Right renal cortex interstitium (tissue), 3 donors: Measurements from ENCODE around the gene ZNF280D. TPM values are rescaled to one million over a fixed set of nuclear protein-coding genes. Genes with fewer than 3 reads are reported as not detected.

Source experiments
- DNase-seq, 3 donors: peaks; one replicate each; pipeline ENCODE4 v3.0.0-alpha.2; 2013; ENCODE audit warnings: low read depth in 3 of 3, low spot score in 2 of 3
- polyA plus RNA-seq, 3 donors: library from polyadenylated mRNA; unstranded; fragments of 120-200 nt; gene quantifications; one replicate each; pipeline ENCODE4 v1.2.1, GENCODE V29; 2013; ENCODE audit not compliant: insufficient read length in 3 of 3

Gene ZNF280D
- polyA plus RNA-seq, 3 donors, result 43.7 to 46.8 (median 44.5) TPM

DNA sequence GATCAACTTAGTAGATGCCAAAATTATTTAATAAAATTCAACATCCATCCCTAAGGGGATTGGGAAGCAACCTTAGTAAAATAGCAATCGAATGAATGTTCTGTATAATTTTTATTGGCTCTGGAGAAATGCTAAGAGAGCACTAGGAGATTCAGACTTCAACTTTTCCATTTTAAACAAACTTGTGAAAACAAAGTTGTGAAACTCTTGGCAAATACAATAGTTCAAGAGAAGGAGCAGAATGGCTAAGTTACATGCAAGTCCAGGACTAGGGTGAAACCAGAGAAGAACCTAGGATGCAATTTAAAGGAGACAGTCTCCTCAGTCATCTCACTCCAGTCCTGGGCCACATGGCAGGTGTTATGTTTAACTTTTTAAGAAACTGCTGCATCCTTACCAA lies 16.7 kb upstream of the ZNF280D start:
- DNase-seq, result no peak

DNA sequence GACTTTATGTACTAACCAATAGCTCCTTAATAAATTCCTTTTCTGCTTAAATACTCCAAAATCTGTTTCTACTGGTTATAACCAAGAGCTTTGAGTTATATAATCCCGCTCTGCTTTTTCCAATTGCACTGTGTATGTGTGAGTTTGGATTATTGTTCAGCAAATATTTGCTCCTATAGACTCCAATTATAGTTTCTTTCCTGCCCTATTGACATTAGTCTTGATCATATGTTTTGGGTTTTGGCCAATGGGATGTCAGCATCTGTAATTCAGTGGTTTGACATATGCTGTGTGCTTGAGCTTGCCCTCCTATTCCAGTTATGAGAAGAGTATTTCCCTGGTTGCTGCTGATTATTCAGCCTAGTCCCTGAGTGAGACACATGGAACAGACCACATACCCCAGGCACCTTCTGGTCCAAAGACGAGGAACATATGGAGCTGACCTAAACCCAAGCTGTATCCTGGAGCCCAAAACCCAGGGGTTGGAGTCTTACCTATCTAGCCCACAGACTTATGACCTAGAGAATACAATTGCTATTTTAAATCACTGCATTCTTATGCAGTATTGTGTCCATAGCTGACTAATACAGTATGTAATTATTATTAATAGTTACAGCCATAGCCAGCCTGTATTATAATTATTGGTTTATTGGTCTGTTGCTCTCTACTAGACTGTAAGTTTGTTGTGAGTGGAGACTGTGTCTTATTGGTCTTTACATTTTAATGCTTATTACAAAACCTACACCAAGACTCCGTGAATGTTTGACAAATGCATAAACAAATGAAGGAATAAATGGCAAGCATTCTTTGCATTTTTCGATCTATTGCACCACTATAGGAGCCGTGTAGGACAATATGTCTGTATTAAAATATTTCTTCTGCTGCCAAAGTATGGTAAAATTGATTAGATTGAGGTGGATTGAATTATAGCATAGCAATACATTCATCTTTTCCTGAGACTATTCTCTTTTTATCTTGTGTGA lies 11.7 kb upstream of the ZNF280D start:
- no peak for DNase-seq

DNA sequence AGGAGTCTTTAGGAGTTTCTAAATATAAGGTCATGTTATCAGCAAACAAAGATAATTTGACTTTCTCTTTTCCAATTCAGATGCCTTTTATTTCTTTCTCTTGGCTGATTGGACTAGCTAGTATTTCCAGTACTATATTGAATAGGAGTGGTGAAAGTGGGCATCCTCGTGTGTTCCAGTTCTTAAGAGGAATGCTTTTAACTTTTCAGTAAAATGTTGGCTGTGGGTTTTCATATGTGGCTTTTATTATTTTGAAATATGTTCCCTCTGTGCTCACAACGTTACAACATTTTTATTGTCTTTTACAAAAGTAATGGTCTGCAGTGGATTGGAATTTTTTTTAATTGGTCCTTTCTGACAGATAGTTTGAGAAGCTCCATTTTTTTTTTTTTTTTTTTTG lies 8.2 kb upstream of the ZNF280D start:
- DNase-seq, result no peak

DNA sequence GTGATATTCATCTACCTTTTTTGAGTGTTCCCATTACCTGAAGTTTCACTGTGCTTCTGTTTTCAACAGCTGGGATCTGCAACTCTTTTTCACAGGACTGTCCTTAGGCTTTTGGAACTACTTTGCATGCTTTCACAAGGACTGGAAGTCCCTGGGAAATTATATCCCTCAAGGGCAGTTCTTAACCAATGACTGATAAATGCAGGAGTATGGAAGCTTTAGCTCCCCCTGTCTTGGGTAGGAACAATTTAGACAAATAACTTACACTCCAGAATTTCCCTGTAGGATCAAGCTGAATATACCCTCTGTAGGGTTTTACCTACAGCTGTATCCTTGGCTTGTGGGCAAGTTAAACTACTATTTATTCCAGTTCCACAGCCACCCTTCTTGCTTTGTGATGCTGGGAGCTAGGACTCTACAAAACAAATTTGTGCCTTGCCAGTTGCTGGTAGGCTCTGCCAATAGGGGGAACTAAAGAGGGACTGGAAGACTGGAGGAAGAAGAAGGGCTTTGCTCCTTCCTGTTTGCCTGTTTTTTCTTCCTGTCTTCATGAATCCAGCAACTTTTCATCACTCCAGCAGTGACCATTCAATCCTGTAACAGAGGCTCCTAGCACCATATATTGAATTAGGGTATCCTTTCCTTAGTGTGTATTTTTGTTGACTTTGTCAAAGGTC lies 6.8 kb upstream of the ZNF280D start:
- DNase-seq, result no peak

DNA sequence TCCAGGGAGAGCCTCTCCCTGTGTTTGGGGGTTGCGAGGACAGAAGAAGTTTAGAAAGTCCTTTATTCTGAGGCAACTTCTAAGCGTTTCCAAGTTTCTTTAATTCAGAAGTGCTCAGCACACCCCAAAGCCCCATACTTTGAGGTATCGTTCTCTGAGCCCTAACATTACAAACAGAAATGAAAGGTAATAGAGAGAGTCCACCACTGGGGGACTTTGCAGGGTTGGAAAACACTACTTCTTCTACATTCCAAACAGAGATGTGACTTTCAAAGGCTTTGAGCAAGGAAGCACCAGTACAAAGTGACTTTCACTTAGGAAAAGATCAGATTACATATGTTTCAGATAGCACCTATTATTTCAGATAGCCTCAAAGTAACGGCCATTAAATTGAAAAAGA lies 6.2 kb upstream of the ZNF280D start:
- DNase-seq, result no peak

DNA sequence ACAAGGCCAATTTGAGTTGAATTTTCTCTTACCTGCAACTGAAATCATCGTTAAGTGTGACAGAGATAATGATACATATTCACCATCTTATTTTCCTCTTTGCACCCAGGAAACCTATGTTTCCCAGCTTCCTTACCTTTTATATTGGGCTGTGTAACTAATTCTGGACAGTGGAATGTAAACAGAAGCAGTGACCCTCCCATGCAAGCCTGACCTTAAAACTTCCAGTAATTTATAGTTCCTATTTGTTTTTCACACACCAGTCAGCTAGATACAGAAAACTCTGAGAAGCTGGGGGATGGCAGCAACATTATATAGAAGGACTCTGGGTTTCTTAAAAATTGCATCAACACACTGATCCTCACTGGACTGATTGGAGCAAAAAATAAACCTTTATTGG lies 4.5 kb upstream of the ZNF280D start:
- DNase-seq, result peak in 1 of 3 donors; percentile 10

DNA sequence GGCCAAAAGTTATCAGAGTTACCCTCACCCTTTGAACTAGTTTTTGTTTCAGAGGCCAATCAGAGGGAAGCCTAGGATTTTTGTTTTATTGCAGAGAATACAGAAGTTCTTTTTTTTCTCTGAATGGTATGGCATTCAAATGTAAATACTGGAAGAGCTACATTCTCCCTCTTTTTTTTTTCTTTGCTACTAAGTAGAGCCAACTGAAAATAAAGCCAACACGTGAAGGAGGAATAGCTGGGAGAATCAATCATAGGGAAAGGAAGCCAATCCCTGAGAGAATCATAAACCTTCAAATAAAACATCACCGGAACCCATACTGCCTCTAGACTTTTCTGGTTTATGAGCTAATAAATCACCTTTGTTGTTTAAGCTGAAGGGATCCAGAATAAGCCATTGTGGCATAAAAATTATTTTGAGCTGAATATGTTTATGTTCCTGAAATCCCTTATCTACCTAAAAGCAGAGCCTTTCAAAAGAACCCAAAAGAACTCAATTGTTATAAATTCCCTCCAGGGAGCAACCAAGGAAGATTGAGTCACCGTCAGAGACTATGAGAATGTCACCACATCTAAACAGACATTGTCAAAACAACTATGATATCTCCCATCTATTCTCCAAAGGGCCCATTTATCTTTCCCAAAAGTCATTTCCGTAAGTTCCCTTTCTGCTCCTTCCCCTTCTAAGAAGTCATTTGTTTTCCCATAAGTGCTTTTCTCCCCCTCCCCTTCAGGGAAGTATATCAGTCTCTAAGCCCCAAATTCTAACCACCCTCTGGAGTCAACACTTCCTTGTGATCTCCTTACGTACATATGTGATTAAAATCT lies 3.8 kb upstream of the ZNF280D start:
- peak in 1 of 3 donors; percentile 4 for DNase-seq

DNA sequence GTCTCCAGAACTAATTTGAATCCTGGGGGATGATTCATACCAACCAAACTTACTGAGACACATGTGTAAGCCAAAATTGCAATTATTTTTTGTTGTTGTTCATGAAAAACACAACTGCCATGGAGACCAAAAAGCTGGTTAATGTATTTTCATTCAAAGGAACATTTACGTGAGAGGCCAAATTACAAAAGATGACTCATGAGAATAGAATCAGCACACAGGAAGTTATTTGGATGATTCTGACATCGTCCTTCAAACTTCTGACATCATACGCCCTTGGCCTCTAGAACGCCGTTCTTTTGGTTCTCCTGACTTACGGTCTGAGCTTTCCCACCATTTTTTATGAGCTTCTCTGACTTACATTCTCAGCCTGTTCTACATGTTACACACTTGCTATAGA lies 3.0 kb upstream of the ZNF280D start:
- no peak for DNase-seq

DNA sequence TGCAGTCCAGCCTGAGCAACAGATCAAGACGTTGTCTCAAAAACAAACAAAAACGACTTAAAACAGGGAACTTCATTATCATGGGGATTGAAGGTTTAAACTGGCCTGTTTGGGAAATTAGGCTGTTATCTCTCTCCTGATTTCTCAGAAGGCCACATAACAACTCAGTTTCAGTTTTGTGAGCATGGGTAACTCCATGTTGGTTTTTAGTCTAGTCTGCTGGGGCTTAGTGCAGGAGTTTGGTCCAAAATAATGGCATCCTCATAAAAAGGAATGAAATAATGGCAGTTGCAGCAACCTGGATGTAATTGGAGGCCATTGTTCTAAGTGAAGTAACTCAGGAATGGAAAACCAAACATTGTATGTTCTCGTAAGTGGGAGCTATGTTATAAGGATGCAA lies 2.3 kb upstream of the ZNF280D start:
- no peak for DNase-seq

DNA sequence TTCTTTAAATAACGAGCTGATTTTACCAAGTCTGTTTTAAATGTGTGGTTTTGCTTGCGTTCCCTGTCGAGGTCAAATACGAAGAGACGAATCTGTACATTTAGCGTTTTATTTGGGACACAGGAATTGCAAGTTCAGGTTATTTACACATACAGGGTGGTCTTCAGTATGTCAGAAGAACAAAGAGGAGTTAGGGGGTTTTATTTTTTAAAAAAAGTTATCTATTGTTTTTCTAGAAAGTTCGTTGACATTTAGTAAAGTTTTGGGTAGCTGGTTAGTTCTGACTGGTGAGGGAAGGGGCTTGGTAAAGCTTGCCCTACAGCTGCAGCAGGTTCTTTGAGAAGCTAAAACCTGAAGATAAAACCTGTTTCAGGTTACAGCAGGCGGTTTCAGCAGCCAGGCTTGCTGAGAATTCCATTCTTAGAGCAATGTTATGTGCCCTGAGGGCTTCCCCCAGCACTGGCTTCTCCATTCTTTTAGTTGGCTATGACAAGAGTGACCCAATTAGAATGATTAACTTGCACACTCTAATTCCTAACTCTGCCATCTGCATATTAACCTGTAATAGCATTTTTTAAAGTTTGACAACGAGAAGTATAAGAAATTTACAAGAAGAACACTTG lies 815 bp upstream of the ZNF280D start:
- peak in 1 of 3 donors; percentile 10 for DNase-seq

DNA sequence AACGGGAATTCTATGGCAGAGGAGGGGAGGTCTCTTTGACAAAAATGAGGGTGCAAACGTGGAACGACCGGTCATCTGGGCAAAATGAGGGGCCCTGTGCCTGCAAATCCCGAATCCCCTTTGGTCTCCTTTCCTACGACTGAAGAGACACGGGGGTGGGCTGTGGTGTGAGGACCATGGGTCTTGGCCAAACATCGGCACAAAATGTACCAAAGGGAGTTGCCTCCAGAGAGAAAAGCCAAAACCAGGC lies 498 bp downstream of the ZNF280D start:
- DNase-seq, result peak in 2 of 3 donors; percentile 59 to 82

DNA sequence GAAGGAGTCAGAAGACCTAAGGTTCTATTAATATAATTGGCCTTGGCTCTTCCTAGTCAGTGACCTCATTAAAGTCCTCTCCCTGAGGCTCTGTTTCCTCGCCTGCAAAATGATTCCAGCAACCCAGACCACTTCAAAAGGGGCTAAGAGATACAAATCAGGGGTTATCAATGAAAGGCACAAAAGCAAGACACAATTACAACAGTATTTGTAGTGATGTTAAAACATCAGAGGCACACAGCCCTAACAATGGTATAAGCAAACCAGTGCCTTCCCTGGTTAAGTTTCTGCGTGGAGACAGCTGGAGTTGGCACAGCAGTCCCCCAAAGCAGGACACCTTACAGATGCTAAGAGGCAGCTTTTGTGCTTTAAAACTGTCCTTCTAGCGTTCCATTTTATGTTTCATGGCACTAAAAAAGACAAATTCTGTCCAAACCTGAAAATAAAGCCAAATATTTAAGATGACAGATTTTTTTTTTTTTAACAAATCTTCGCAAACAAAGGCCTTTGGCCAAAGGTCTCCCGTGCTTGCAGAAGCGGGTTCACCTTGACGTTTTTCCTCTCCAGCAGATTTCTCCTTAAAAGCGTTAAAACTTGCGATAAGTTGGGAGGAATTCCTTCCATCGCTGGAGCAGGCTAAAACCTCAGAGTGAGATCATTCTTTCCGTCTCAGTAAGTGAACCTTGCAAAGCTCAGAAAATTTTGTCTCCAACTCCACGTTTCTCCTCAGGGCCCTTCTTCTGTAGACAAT lies 999 bp downstream of the ZNF280D start:
- DNase-seq, result no peak

DNA sequence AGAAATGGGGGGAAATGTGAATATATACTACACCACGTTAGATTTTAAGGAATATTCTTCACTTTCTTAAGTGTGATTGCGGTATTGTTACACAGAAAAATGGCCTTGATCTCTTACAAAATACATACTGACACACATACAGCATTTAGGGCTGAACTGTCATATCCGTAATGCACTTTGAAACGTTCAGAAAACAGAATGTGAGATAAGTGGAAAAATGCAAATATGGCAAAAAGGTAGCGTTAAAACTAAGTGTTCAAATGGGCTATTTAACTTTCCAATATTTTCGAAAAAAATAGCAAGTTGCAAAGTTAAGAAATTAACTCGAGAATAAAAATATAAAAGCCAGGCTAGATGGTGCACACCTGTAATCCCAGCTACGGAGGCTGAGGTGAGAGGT lies 1.8 kb downstream of the ZNF280D start:
- DNase-seq, result no peak

DNA sequence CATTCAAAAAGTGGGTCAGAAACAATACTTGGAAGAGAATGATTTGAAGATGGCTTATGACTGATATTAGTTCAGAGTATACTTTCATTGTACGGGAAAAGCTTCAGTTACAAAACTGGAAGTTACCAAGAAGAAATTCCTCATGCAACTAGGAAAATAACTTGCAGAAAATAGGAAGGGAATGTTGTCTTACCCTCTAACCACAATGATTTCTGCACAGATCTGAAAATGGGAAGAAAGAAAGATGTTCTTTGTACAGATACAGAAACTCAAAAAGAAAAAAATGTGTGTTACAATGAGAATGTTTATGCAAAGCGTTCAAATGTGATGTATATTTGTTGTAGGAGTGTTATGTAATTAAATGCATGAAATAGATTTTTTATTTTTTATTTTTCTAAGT lies 3.7 kb downstream of the ZNF280D start:
- DNase-seq, result no peak

DNA sequence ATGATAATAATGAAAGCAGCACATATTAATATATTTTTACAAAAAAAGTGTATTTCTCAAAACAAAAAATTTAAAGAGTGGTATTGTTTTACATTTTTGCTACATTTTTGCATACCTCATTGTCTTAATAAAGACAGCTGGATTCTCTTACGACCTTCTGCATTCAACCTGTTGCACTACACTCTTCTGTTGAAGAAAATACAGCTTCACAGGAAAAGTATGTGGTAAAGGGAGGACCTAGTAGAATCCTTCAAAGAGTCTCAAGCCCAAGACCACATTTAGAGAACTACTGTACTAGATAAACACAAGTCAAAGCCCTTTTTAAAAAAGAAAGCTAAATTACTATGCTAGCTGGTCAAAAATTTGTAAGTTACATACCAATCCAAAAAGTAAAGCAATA lies 7.9 kb downstream of the ZNF280D start:
- no peak for DNase-seq

DNA sequence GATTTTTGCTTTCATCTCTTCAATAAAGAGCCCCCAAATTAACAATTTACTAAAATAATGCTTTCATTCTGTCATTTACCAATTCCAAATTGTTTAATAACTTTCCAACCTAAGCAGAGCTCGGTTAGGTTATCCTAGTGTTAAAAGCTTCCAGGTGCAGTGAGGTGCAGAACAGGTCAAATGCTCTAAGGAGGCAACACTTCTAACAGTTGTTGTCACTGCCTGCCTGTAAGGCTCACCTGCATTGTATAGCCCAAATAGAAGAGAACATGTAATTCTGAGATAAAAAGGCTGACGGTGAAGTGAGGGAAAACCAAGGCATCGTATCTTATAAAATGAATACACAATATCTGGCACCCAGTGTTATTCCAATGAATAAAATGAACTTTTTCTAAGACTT lies 9.1 kb downstream of the ZNF280D start:
- DNase-seq, result no peak

DNA sequence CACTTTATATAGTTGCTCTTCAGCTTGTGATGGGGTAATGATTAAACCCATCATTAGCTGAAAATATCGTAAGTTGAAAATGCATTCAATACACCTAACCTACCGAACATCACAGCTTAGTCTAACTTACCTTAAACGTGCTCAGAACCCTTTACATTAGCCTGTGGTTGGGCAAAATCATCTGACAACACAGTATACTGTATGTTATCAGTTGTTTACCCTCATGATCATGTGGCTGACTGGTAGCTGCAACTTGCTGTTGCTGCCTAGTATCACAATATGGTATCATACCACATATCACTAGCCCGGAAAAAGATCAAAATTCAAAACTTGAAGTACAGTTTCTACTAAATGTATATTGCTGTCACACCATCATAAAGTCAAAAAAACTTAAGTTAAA lies 9.5 kb downstream of the ZNF280D start:
- no peak for DNase-seq

DNA sequence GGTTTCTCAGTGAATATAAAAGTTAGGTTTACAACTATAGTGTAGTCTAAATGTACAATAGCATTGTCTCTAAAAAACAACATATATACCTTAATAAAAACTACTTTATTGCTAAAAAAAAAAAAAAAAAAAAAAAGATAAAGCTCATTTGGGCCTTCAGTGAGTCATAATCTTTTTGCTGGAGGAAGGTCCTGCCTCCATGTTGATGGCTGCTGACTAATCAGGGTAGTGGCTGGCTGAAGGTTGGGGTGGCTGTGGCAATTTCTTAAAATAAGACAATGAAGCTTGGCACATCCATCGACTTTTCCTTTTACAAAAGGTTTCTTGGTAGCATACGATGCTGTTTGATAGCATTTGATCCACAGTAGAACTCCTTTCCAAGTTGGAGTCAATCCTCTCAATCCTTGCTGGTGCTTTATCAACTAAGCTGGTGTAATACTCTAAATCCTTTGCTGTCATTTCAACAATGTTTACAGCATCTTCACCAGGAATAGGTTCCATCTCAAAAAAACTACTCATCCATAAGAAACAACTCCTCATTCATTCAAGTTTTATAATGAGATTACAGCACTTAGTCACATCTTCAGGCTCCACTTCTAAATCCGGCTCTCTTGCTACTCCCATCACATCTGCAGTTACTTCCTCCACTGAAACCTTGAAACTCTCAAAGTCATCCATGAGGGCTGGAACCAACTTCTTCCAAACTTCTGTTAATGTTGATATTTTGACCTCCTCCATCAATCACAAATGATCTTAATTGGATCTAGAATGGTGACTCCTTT lies 13.3 kb downstream of the ZNF280D start:
- no peak for DNase-seq

DNA sequence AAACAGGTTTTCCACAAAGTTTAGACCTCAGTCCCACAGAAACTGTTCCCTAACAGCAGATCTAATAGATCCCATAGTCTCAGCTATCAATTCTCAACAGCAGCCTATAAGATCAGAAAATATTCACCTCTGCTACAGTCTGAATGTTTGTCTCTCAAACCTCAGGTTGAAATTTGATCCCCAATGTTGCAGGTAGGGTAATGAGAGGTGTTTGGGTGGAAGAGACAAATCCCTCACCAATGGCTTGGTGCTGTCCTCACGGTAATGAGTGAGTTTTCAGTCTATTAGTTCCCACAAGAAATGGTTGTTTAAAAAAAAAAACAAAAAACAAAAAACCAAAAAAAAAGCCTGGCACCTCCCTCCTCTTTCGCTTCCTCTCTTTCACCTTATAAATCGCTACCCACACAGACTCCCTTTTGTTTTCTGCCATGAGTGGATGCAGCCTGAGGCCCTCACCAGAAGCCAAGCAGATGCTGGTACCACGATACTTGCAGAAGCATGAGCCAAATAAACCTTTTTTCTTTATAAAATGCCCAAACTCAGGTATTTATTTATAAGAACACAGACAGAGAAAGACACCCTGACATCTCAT lies 14.2 kb downstream of the ZNF280D start:
- DNase-seq, result no peak
